ENCODE data around the gene SLC25A26.

GRCh38 chr3:66404197-66404596 is 183.4 kb downstream of the SLC25A26 start:
- TF ChIP-seq EZH2 (IDR thresholded peaks at IDR 0.05; ENCODE audit: low read length, missing control alignments) (no peak), CTCF (conservative IDR thresholded peaks at IDR 0.05 in 1 of 2, IDR thresholded peaks at IDR 0.05 in 1 of 2; ENCODE audit: low read depth in 1 of 2, low read length in 2 of 2) (no peak)
